Peyer's patch (tissue), 4 donors: ENCODE results near the gene TMPRSS3. TPM values are rescaled to one million over a fixed set of nuclear protein-coding genes. Genes with fewer than 3 reads are reported as not detected.

Experiments
- DNase-seq, 3 donors: peaks; one replicate each; pipeline ENCODE4 v3.0.0-alpha.2; 2017 to 2019
- H3K27ac ChIP-seq, 4 donors: fragments of 200-600 bp; sonication (generic); one replicate each; pipeline ENCODE4 v1.5.1; 2016 to 2019
- H3K27me3 ChIP-seq, 2 donors: fragments of 200-600 bp; sonication (generic); one replicate each; pipeline ENCODE4 v1.5.1; 2019
- H3K36me3 ChIP-seq, 3 donors: fragments of 200-600 bp; sonication (generic); one replicate each; pipeline ENCODE4 v1.5.1; 2016 to 2019
- H3K4me1 ChIP-seq, 4 donors: fragments of 200-600 bp; sonication (generic); one replicate each; pipeline ENCODE4 v1.5.1; 2016 to 2019
- H3K4me3 ChIP-seq, 4 donors: fragments of 200-600 bp; sonication (generic); 1 replicate in 3 of 4; 2 replicates in 1 of 4; pipeline ENCODE4 v1.5.1; 2016 to 2019; ENCODE audit warnings: mild to moderate bottlenecking in 1 of 4
- H3K9me3 ChIP-seq, 4 donors: fragments of 200-600 bp; sonication (generic); one replicate each; pipeline ENCODE4 v1.5.1; 2016 to 2019; ENCODE audit warnings: mild to moderate bottlenecking in 1 of 4
- POLR2A ChIP-seq, 2 donors: fragments of 450-650 bp; IDR thresholded peaks; one replicate each; pipeline ENCODE4 v1.5.1; 2017; ENCODE audit warnings: antibody characterized with exemption in 2 of 2, mild to moderate bottlenecking in 2 of 2, moderate library complexity in 2 of 2
- total RNA-seq, 4 donors: library from RNA; depleted of rRNA; stranded (reverse); fragments of >200 nt; gene quantifications; one replicate each; pipeline ENCODE4 v1.1.0, GENCODE V29; 2016
- TF ChIP-seq, protein P1 (sequence below), 6 experiments: fragments of 450-650 bp in 4 of 6; fragments of 200-600 bp in 2 of 6; sonication (generic) in 1 of 6; IDR thresholded peaks; one replicate each; pipeline ENCODE4 v1.5.1; 2017 to 2019; ENCODE audit warnings: antibody characterized with exemption in 6 of 6, mild to moderate bottlenecking in 3 of 6, moderate library complexity in 1 of 6

Gene TMPRSS3
- total RNA-seq, 4 donors from 2014 or later = 0.54 to 2.5 TPM; not detected in 2

- no peaks in the 10 kb centered on the region for H3K4me1 ChIP-seq
- H3K27ac ChIP-seq = no peak overlapping the region
- TF ChIP-seq POLR2A (IDR thresholded peaks at IDR 0.05) = no peak
- TF ChIP-seq, protein P1, sequence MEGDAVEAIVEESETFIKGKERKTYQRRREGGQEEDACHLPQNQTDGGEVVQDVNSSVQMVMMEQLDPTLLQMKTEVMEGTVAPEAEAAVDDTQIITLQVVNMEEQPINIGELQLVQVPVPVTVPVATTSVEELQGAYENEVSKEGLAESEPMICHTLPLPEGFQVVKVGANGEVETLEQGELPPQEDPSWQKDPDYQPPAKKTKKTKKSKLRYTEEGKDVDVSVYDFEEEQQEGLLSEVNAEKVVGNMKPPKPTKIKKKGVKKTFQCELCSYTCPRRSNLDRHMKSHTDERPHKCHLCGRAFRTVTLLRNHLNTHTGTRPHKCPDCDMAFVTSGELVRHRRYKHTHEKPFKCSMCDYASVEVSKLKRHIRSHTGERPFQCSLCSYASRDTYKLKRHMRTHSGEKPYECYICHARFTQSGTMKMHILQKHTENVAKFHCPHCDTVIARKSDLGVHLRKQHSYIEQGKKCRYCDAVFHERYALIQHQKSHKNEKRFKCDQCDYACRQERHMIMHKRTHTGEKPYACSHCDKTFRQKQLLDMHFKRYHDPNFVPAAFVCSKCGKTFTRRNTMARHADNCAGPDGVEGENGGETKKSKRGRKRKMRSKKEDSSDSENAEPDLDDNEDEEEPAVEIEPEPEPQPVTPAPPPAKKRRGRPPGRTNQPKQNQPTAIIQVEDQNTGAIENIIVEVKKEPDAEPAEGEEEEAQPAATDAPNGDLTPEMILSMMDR (IDR thresholded peaks at IDR 0.05) = no peak
- H3K4me3 ChIP-seq = no peak overlapping the region
- peaks cover 0 to 3% (median 0%) of the 10 kb centered on the region in 4 donors for H3K9me3 ChIP-seq
- H3K27me3 ChIP-seq = no peaks in the 10 kb centered on the region
- H3K36me3 ChIP-seq = no peaks in the 10 kb centered on the region
- no peak for DNase-seq
Measured at GRCh38 chr21:42396799-42397745, 1.2 kb upstream of the TMPRSS3 start.

DNA sequence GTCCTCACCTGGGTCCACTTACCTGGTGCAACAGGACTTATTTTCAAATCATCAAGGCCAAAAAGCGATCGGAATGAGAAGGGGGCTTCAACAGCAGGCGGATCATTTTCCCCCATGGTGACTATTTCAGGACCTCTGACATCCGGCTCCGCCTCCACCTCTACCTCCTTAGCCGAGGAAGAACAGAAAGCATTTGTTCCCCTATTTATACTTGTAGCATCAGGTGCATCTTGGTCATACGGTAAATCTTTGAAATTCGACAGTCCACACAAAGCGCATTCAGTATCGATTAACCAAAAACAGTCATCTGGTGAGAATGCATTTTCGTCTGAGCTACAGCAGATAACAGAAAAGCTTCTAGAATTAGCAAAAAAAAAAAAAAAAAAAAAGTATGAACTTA is 550 bp downstream of the TMPRSS3 start:
- Histone ChIP-seq H3K27ac (no peak overlapping the region), H3K36me3 (no peaks in the 10 kb centered on the region), H3K27me3 (no peaks in the 10 kb centered on the region), H3K9me3 (no peaks in the 10 kb centered on the region), H3K4me1 (no peaks in the 10 kb centered on the region), H3K4me3 (no peak overlapping the region)
- DNase-seq = no peak
- no peak for TF ChIP-seq POLR2A (IDR thresholded peaks at IDR 0.05)
- TF ChIP-seq, protein P1 (IDR thresholded peaks at IDR 0.05) = no peak

- no peaks in the 10 kb centered on the region for H3K36me3 ChIP-seq
- no peak for DNase-seq
- no peaks in the 10 kb centered on the region for H3K4me1 ChIP-seq
- H3K27me3 ChIP-seq = no peaks in the 10 kb centered on the region
- no peak overlapping the region for H3K4me3 ChIP-seq
- H3K9me3 ChIP-seq = no peaks in the 10 kb centered on the region
- TF ChIP-seq, protein P1 (IDR thresholded peaks at IDR 0.05) = no peak
- peak overlapping the region in 1 of 4 donors; percentile 28 for H3K27ac ChIP-seq
Measured at GRCh38 chr21:42393443-42393950, 2.4 kb downstream of the TMPRSS3 start.

GRCh38 chr21:42392731-42393442 is 3.0 kb downstream of the TMPRSS3 start:
- DNase-seq = no peak
- H3K9me3 ChIP-seq = no peaks in the 10 kb centered on the region
- TF ChIP-seq, protein P1 (IDR thresholded peaks at IDR 0.05) = no peak
- TF ChIP-seq POLR2A (IDR thresholded peaks at IDR 0.05) = no peak
- no peak overlapping the region for H3K4me3 ChIP-seq
- H3K4me1 ChIP-seq = no peaks in the 10 kb centered on the region
- H3K27me3 ChIP-seq = no peaks in the 10 kb centered on the region
- peak overlapping the region in 1 of 4 donors; percentile 28 for H3K27ac ChIP-seq
- no peaks in the 10 kb centered on the region for H3K36me3 ChIP-seq

DNA sequence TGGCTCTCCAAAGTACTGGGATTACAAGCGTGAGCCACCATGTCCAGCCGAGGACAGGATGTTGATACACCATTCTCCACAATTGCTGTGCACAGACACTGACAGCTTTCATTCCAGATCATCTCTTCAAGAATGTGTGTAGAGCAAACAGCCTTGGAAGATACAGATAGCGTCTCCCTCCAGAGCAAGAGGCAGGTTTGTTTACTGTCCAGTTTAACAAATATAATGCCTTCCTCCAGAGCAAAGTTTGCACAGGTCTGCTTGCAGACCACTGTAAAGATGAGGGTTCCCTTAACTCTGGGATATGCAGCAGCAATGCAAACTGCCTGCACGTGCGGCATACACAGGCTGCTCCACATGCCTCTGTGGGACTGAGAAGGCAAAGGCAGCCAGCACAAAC is 4.6 kb downstream of the TMPRSS3 start:
- Histone ChIP-seq H3K36me3 (no peaks in the 10 kb centered on the region), H3K27ac (no peak overlapping the region), H3K4me1 (peaks cover 0 to 2% (median 0%) of the 10 kb centered on the region in 4 donors), H3K27me3 (no peaks in the 10 kb centered on the region), H3K4me3 (no peak overlapping the region), H3K9me3 (no peaks in the 10 kb centered on the region)
- TF ChIP-seq, protein P1 (IDR thresholded peaks at IDR 0.05) = no peak
- TF ChIP-seq POLR2A (IDR thresholded peaks at IDR 0.05) = no peak
- no peak for DNase-seq
